Immature natural killer cell (primary cell): ENCODE data around the gene KMT5B. TPM values are rescaled to one million over a fixed set of nuclear protein-coding genes. Genes with fewer than 3 reads are reported as not detected.
A peak's percentile ranks its signal among the peaks of the same experiment; 100 is the strongest.

Experiments used
- DNase-seq, 3 donors: peaks; one replicate each; pipeline ENCODE4 v3.0.0; 2022; ENCODE audit warnings: mixed read lengths in 1 of 3
- H3K27ac Mint-ChIP-seq, 6 donors: one replicate each; pipeline ENCODE4 v1.8.0; 2020; ENCODE audit warnings: mixed read lengths in 6 of 6, mild to moderate bottlenecking in 5 of 6, inconsistent platforms in 4 of 6, moderate library complexity in 3 of 6
- H3K27me3 Mint-ChIP-seq, 3 donors: one replicate each; pipeline ENCODE4 v1.8.0; 2020 to 2021; ENCODE audit warnings: low read depth in 3 of 3, mild to moderate bottlenecking in 3 of 3, mixed read lengths in 3 of 3, moderate library complexity in 3 of 3, inconsistent platforms in 1 of 3
- H3K36me3 Mint-ChIP-seq, 3 donors: one replicate each; pipeline ENCODE4 v1.8.0; 2020; ENCODE audit warnings: mixed read lengths in 3 of 3, inconsistent platforms in 2 of 3, mild to moderate bottlenecking in 2 of 3
- H3K4me1 Mint-ChIP-seq, 2 donors: one replicate each; pipeline ENCODE4 v1.8.0; 2020; ENCODE audit warnings: inconsistent platforms in 2 of 2, mild to moderate bottlenecking in 2 of 2, mixed read lengths in 2 of 2, moderate library complexity in 1 of 2
- H3K4me3 Mint-ChIP-seq, 5 donors: one replicate each; pipeline ENCODE4 v1.8.0; 2020; ENCODE audit warnings: mild to moderate bottlenecking in 5 of 5, mixed read lengths in 5 of 5, inconsistent platforms in 3 of 5, moderate library complexity in 3 of 5
- H3K9me3 Mint-ChIP-seq, 6 donors: one replicate each; pipeline ENCODE4 v1.8.0; 2020; ENCODE audit warnings: mild to moderate bottlenecking in 6 of 6, mixed read lengths in 6 of 6, inconsistent platforms in 4 of 6, moderate library complexity in 3 of 6
- polyA plus RNA-seq, 3 donors: library from polyadenylated mRNA; unstranded; fragments of 300-500 nt; fragmentation: Illumina TruSeq; gene quantifications; one replicate each; pipeline ENCODE4 v1.2.3, GENCODE V29; 2021

Gene KMT5B
- polyA plus RNA-seq, 3 donors from 2014 or later: 23.9 to 58.5 (median 30.0) TPM

GRCh38 chr11:68142441-68143309, 70.4 kb downstream of the KMT5B start:
- H3K9me3 Mint-ChIP-seq: no peaks in the 10 kb centered on the region
- peak overlapping the region in 3 of 5 donors; percentile 33 to 71 (median 47) for H3K4me3 Mint-ChIP-seq
- H3K36me3 Mint-ChIP-seq: no peaks in the 10 kb centered on the region
- peak overlapping the region in 1 of 6 donors; percentile 59 for H3K27ac Mint-ChIP-seq
- H3K4me1 Mint-ChIP-seq: peaks cover 10 to 25% of the 10 kb centered on the region in 2 donors
- no peak for DNase-seq
- peaks cover 1 to 6% (median 3%) of the 10 kb centered on the region in 3 donors for H3K27me3 Mint-ChIP-seq

GRCh38 chr11:68142028-68142412, 71.1 kb downstream of the KMT5B start:
- Mint-ChIP-seq H3K36me3 (no peaks in the 10 kb centered on the region), H3K27me3 (peaks cover 1 to 6% (median 3%) of the 10 kb centered on the region in 3 donors), H3K4me1 (peaks cover 10 to 25% of the 10 kb centered on the region in 2 donors), H3K9me3 (no peaks in the 10 kb centered on the region), H3K27ac (peak overlapping the region in 4 of 6 donors; percentile 14 to 61 (median 56)), H3K4me3 (peak overlapping the region; percentile 15 to 71 (median 47))
- DNase-seq: peak; percentile 18 to 28 (median 26)

GRCh38 chr11:68141246-68142027, 71.7 kb downstream of the KMT5B start:
- no peaks in the 10 kb centered on the region for H3K9me3 Mint-ChIP-seq
- peak overlapping the region in 1 of 6 donors; percentile 59 for H3K27ac Mint-ChIP-seq
- peaks cover 10 to 24% of the 10 kb centered on the region in 2 donors for H3K4me1 Mint-ChIP-seq
- peaks cover 1 to 6% (median 3%) of the 10 kb centered on the region in 3 donors for H3K27me3 Mint-ChIP-seq
- DNase-seq: no peak
- no peaks in the 10 kb centered on the region for H3K36me3 Mint-ChIP-seq
- H3K4me3 Mint-ChIP-seq: peak overlapping the region in 2 of 5 donors; percentile 15 to 51

GRCh38 chr11:68140496-68141245, 72.4 kb downstream of the KMT5B start:
- H3K27ac Mint-ChIP-seq: no peak overlapping the region
- no peaks in the 10 kb centered on the region for H3K36me3 Mint-ChIP-seq
- H3K4me3 Mint-ChIP-seq: no peak overlapping the region
- H3K9me3 Mint-ChIP-seq: no peaks in the 10 kb centered on the region
- H3K27me3 Mint-ChIP-seq: peaks cover 1 to 4% (median 3%) of the 10 kb centered on the region in 3 donors
- H3K4me1 Mint-ChIP-seq: peaks cover 10 to 22% of the 10 kb centered on the region in 2 donors
- DNase-seq: no peak

GRCh38 chr11:68138237-68138636, 74.9 kb downstream of the KMT5B start:
- Mint-ChIP-seq H3K9me3 (no peaks in the 10 kb centered on the region), H3K4me1 (peaks cover 10 to 15% of the 10 kb centered on the region in 2 donors), H3K27ac (no peak overlapping the region), H3K36me3 (no peaks in the 10 kb centered on the region), H3K27me3 (peaks cover 0 to 7% (median 3%) of the 10 kb centered on the region in 3 donors), H3K4me3 (no peak overlapping the region)
- no peak for DNase-seq

- Mint-ChIP-seq H3K4me3 (no peak overlapping the region), H3K9me3 (peaks cover 0 to under 1% (median under 1%) of the 10 kb centered on the region in 6 donors), H3K36me3 (no peaks in the 10 kb centered on the region), H3K4me1 (peaks cover 10 to 11% of the 10 kb centered on the region in 2 donors), H3K27me3 (peaks cover 0 to 7% (median 3%) of the 10 kb centered on the region in 3 donors), H3K27ac (no peak overlapping the region)
- no peak for DNase-seq
Measured at GRCh38 chr11:68137833-68138232, 75.3 kb downstream of the KMT5B start.

- peaks cover 0 to 4% (median 1%) of the 10 kb centered on the region in 6 donors for H3K9me3 Mint-ChIP-seq
- peaks cover 4 to 5% of the 10 kb centered on the region in 2 donors for H3K4me1 Mint-ChIP-seq
- H3K27me3 Mint-ChIP-seq: peaks cover 0 to 10% (median 2%) of the 10 kb centered on the region in 3 donors
- no peak for DNase-seq
- H3K27ac Mint-ChIP-seq: no peak overlapping the region
- no peaks in the 10 kb centered on the region for H3K36me3 Mint-ChIP-seq
- H3K4me3 Mint-ChIP-seq: no peak overlapping the region
Measured at GRCh38 chr11:68136866-68137265, 76.2 kb downstream of the KMT5B start.

- no peak for DNase-seq
- Mint-ChIP-seq H3K9me3 (peaks cover 0 to 4% (median 1%) of the 10 kb centered on the region in 6 donors), H3K36me3 (no peaks in the 10 kb centered on the region), H3K27ac (no peak overlapping the region), H3K4me1 (no peaks in the 10 kb centered on the region), H3K4me3 (no peak overlapping the region), H3K27me3 (peaks cover 0 to 8% (median 2%) of the 10 kb centered on the region in 3 donors)
Measured at GRCh38 chr11:68135161-68135560, 77.9 kb downstream of the KMT5B start.

GRCh38 chr11:68133761-68134160, 79.3 kb downstream of the KMT5B start:
- no peak overlapping the region for H3K4me3 Mint-ChIP-seq

GRCh38 chr11:68130121-68130520, 83.0 kb downstream of the KMT5B start:
- Mint-ChIP-seq H3K9me3 (peaks cover 0 to 4% (median 1%) of the 10 kb centered on the region in 6 donors), H3K4me1 (no peaks in the 10 kb centered on the region), H3K36me3 (peaks cover 0 to 4% (median 0%) of the 10 kb centered on the region in 3 donors), H3K27ac (no peak overlapping the region), H3K27me3 (peaks cover 2 to 10% (median 9%) of the 10 kb centered on the region in 3 donors), H3K4me3 (no peak overlapping the region)
- no peak for DNase-seq

More at GRCh38 chr11:68133761-68134160, 79.3 kb downstream of the KMT5B start:
- DNase-seq: no peak
- no peak overlapping the region for H3K27ac Mint-ChIP-seq
- H3K9me3 Mint-ChIP-seq: peaks cover 0 to 4% (median 1%) of the 10 kb centered on the region in 6 donors
- no peaks in the 10 kb centered on the region for H3K4me1 Mint-ChIP-seq
- H3K27me3 Mint-ChIP-seq: peaks cover 2 to 12% (median 4%) of the 10 kb centered on the region in 3 donors
- H3K36me3 Mint-ChIP-seq: peaks cover 0 to 4% (median 0%) of the 10 kb centered on the region in 3 donors

GRCh38 chr11:68128682-68129327, 84.3 kb downstream of the KMT5B start:
- H3K27me3 Mint-ChIP-seq: peaks cover 2 to 11% (median 9%) of the 10 kb centered on the region in 3 donors
- no peaks in the 10 kb centered on the region for H3K4me1 Mint-ChIP-seq
- peaks cover 0 to 4% (median 1%) of the 10 kb centered on the region in 6 donors for H3K9me3 Mint-ChIP-seq
- H3K4me3 Mint-ChIP-seq: peak overlapping the region in 1 of 5 donors; percentile 20
- H3K36me3 Mint-ChIP-seq: peaks cover 0 to 4% (median 0%) of the 10 kb centered on the region in 3 donors
- no peak overlapping the region for H3K27ac Mint-ChIP-seq
- no peak for DNase-seq

- Mint-ChIP-seq H3K9me3 (peaks cover 0 to 4% (median 1%) of the 10 kb centered on the region in 6 donors), H3K27ac (no peak overlapping the region), H3K27me3 (peaks cover 4 to 12% (median 9%) of the 10 kb centered on the region in 3 donors), H3K36me3 (peaks cover 0 to 4% (median 0%) of the 10 kb centered on the region in 3 donors), H3K4me1 (no peaks in the 10 kb centered on the region), H3K4me3 (no peak overlapping the region)
- no peak for DNase-seq
Measured at GRCh38 chr11:68127714-68128681, 85.1 kb downstream of the KMT5B start.
